NCI-H345 (cell line): ENCODE measurements around the gene YAF2.
A peak's percentile ranks its signal among the peaks of the same experiment; 100 is the strongest.
"Not testable (repeated sequence)": the region's sequence is repeated elsewhere in the genome, so short reads cannot be mapped to it uniquely, and the experiment has no call there.

Experiments used
- DNase-seq: peaks from one replicate; lab custom pipeline; 2025; lab: John Stamatoyannopoulos, UW

Gene YAF2

DNA sequence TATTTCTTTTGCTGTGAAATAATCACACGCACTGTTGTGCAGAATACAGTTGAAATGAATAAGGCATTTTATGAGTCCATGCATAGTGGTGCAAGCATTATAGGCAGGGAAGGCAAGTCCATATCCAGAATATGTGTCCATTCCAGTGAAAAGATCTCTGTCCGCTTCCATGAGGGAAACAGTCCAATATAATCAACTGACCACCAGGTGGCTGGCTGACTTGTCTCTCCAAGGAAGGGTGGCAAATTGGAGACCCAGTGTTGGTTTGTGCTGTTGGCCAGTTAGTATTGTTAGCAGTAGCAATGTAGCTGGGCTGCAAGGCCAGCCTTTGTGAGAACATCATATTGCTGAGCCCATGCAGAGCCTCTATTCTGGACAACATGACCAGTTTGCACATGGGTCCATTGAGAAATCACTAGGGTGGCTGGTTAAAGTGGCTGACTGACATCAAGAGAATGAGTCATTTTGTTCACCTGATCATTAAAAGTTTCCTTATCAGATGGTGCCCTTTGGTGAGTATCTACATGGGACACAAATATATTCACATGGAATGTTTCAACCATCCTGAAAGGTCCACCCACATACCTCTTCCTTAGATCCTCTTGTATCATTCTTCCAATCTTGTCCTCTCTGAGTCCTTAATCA is 17.3 kb upstream of the YAF2 start:
- no peak for DNase-seq

DNA sequence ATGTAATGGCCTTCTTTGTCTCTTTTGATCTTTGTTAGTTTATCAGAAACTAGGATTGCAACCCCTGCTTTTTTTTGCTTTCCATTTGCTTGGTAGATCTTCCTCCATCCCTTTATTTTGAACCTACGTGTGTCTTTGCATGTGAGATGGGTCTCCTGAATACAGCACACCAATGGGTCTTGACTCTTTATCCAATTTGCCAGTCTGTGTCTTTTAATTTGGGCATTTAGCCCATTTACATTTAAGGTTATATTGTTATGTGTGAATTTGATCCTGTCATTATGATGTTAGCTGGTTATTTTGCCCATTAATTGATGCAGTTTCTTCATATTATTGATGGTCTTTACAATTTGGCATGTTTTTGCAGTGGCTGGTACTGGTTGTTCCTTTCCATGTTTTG is 14.6 kb upstream of the YAF2 start:
- not testable (repeated sequence) for DNase-seq

DNA sequence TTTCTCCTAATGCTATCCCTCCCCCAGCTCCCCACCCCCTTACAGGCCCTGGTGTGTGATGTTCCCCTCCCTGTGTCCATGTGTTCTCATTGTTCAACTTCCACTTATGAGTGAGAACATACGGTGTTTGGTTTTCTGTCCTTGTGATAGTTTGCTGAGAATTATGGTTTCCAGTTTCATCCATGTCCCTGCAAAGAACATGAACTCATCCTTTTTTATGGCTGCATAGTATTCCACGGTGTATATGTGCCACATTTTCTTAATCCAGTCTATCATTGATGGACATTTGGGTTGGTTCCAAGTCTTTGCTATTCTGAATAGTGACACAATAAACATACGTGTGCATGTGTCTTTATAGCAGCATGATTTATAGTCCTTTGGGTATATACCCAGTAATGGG is 11.0 kb upstream of the YAF2 start:
- not testable (repeated sequence) for DNase-seq

DNA sequence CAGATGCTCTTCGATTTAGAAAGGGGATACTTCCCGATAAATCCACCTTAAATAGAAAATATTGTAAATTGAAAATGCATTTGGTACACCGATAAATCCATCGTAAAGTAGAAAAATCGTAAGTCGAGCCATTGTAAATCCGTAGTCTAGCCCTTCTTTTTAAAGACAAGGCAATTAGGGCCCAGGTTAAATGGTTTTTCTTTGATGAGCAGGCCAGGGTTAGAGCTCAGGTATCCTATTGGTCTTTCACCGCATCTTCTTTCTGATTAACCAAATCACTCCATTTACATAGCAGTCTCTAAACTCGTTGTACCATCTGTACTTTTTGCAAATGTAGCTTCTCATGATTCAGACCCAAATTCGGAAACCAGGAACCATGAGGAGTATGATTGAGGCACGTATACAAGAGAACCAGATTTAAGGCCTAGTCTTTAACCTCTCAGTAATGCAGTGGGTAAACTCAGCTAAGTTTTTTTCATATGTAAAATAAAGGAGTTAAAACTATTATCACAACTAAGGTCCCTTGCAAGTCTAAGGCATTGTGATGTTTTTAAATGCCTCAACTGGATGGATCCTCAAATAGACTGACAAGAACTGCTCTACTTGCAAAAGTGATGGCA is 2.2 kb upstream of the YAF2 start:
- DNase-seq = no peak

DNA sequence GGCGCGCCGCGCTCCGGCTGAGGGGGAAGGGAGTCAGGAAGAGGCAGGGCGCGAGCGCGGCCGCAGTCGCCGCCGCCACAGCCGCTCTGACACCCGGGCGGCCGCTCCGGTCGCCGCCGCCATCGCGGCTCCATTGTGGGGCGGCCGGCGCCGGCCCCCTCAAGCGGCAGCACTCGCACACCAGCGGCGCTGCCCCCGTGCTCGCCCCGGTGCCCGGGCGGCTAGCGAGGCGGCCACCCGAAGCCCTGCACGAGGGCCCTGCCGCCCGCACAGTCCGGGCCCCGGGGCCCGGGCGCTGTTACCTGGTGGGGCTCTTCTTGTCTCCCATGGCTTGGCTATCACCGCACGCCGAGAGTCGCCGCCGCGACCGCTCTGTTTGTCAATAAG is 202 bp downstream of the YAF2 start:
- DNase-seq = no peak

DNA sequence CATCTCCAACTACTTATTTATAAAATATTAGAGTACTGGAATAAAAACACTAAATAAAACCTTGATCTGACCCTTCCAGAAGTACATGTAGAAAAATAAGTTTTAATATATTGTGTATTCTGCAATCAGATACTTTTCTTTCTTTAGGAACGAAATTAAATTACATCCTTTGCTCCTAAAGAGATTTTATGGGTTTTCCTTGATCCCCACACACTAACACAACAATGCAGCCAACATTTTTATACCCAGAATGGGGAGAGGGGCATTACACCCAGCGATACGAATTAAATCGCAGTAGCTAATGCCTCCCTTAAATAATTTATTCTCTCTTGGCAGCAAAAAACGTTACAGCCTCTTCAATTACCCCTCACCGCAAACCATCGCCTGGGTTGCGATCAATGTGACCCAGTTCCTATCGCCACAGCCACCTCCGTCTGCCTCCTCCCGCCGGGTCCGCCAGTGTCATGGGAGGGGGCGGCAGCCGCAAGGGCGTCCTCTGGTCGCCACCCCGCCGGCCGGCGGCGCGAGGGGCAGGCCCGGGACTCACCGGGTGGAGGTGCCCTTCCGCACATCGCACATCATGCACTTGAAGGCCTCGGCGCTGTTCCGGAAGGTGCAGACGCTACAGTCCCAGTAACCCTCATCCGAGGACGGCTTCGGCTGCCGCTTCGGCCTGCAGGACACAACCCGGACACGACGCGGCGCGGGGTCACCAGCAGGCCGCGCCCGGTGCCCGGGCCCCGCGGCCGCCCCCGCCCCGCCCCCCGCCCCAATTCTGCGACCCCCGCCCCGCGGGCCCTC is 796 bp downstream of the YAF2 start:
- DNase-seq = peak; percentile 25

DNA sequence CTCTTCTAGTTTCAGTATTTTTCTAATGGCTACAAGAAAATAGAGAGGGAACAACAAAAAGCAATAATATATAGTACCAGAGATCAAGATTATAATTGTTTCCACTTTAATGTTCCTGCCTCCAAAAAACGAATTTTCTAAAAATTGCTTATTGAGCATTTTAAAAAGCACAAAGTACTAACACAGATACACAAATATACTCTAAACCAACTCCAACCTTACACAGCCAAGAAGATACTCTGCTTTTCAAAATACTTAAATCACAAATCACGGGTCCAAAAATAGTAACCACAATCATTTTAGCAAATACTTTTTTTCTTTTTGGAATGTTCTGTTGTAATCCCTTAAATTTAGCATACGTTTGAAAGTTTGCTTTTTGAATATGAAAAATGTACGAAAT is 2.0 kb downstream of the YAF2 start:
- DNase-seq = no peak

DNA sequence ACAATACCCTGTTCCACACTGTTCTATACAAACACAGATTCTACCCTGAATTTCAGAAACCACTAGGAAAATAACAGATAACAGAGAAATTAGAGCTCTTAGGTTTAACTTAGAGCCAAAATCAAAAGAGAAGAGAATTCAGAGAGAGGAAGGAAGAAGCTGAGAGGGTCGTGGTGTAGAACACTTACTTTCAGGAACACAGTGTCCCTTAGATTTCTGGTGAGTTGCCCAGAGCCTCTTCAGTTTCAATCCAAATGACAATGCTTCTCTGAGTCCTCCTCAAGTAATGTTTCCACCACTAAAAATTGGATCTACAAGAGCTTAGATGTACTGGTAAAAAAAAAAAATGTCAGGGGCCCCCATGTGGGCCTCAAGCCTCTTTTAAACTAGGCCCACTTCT is 2.6 kb downstream of the YAF2 start:
- no peak for DNase-seq

DNA sequence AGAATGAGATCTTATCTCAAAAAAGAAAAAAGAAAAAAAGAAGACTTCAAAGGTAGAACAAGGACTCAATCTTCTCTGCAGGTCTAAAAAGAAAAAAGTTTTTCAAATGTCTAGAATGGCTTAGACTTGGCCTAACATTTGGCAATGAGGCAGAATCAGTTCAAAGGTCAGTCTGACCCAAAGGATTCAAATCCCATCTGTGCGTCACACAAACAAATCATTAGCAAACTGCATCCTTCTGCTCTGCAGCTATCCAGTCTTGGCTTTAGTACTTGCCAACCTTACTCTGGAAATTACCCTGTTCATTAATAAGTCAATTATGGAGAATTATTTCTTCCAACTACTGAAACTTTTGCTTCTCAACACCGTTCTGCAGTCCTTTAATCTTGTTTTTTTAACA is 3.1 kb downstream of the YAF2 start:
- DNase-seq = no peak

DNA sequence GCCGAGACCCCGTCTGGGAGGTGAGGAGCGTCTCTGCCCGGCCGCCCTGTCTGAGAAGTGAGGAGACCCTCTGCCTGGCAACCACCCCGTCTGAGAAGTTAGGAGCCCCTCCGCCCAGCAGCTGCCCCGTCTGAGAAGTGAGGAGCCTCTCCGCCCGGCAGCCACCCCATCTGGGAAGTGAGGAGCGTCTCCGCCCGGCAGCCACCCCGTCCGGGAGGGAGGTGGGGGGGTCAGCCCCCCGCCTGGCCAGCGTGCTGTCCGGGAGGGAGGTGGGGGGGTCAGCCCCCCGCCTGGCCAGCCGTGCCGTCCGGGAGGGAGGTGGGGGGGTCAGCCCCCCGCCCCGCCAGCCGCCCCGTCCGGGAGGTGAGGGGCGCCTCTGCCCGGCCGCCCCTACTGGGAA is 10.5 kb downstream of the YAF2 start:
- DNase-seq = not testable (repeated sequence)

DNA sequence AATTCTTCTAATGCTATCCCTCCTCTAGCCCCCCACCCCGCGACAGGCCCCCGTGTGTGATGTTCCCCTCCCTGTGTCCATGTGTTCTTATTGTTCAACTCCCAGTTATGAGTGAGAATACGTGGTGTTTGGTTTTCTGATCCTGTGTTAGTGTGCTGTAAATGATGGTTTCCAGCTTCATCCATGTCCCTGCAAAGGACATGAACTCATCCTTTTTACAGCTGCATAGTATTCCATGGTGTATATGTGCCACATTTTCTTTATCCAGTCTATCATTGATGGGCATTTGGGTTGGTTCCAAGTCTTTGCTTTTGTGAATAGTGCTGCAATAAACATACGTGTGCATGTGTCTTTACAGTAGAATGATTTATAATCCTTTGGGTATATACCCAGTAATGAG is 13.5 kb downstream of the YAF2 start:
- DNase-seq = not testable (repeated sequence)

DNA sequence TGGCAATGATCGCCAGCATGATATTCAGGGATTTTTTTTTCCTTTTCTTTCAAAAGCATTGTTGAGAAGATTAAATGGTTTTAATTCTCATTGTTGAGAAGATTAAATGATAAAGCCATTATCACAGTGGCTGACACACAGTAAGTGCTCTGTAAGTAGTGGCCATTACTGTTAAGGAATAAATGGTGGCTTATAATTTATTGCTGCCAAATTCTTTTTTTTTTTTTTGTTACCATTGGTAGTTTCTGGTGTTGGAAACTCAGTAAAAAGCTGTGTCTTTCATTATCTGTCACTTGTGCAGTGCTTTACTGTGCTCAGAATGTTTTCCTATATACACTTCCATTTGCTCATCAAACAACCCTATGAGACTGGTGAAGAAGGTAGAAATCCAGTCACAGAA is 15.3 kb downstream of the YAF2 start:
- no peak for DNase-seq

DNA sequence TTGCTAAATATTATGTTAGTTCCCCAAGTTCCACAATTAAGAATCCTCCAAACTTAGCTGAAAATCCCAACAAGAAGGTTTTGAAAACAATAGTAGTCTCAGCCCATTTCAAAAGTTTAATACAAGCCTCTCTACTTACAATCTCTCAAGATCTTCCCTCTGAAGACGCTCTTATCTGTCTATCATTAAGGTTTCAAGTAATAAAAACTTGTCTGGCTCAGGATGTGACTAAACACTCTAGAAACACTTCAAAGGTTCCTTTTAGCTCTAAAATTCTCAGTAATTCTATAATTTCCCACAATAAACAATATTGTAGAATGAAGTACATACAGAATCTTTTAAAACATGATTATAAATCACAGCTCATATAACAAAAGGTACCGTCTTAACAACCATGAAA is 16.3 kb downstream of the YAF2 start:
- no peak for DNase-seq

DNA sequence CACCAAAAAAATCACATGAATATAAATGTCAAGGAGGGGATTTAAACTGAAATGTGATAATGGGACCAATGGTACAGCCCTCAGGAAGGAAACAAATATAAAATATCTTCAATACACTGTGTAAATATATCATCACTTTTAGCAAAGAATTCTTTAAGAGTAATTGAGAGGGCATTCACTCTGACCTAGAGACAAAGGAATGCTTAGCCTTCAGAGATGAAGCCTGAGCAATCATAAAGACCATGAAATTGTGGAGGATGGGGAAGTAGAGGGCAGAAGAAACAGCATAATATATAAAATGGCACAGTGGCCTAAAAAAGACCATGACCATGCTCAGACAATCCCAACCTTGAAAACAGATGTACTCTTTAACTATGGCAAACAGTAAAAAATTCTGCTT is 20.4 kb downstream of the YAF2 start:
- DNase-seq = no peak

DNA sequence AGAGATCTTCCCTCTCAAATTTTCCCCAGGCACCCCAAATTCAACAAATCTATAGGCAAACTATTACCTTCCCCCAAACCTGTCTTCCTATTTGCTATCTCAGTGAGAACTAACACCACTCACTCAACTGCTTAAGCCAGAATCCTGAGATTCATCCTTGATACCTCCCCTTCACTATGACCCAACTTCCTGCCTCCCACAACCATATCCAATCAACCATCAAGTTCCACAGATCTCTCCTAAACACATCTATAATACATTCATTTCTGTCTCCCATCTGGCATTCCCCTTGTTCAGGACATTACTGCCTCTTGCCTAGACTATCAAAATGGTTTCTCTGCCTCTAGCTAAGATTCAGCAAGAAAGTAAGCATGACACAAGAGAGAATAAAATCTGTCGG is 21.3 kb downstream of the YAF2 start:
- DNase-seq = no peak

DNA sequence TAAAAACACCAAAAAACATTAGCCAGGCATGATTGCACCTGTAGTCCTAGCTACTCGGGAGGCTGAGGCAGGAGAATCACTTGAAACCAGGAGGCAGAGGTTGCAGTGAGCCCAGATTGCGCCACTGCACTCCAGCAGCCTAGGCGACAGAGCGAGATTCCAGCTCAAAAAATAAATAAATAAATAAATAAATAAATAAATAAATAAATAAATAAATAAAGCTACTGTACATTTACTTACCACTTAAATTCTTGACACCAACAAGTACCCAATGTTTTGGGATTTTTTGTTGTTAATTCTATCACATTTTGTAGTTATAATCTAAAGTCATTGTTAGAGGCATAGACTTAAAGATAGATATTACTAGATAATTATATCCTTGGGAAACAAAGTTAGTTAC is 22.3 kb downstream of the YAF2 start:
- DNase-seq = not testable (repeated sequence)

DNA sequence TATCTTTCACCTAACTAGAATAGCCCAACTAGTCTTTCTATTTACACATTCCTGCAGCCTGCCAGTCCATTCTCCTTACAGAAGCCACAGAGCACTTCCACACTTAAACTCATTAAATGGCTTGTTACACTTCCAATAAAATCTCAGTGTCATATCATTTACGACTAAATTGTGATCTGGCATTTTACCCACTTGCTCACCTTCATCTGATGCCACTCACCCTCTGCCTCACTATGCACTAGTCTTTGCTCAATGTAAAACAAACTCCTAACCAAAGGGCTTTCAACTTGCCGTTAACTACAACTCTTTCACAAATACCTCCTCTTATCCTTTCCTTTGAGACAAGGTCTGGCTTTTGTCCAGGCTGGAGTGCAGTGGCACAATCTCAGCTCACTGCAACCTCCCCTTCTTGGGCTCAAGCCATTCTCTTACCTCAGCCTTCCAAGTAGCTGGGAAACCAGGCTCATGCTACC is 24.1 kb downstream of the YAF2 start:
- DNase-seq = no peak

DNA sequence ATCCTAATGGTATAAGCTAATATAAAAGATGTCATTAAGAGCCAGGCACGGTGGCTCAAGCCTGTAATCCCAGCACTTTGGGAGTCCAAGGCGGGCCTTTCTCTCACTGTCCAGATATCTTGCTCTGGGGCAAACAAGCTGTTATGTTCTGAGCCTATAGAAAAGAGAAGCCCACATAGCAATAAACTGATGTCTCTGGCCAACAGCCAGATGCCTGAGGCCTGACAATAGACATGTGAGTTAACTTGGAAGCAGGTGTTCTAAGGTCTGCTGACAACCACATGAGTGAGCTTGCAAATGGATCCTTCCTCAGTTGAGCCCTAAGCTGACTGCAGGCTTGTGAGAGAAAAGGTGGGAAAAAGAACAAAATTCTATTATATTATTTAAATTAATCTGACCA is 25.0 kb downstream of the YAF2 start:
- DNase-seq = peak; percentile 72

DNA sequence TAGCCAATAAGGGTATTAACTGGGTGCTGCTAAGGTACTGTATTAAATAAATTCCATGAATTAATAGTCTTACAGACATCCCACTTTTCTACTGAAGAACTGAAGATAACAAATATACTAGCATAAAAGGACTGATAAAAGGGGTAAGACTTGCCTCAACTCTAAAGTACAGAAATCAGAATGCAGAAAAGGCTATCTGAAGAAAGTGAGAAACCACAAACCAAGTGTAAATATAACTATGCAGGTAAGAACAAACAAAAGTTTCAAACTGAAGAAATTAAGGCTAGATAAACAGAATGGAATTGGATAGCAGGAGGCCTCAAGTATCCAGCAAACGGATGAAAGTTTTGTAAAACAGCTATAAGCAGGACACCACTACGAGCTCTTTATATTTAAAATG is 29.5 kb downstream of the YAF2 start:
- no peak for DNase-seq

DNA sequence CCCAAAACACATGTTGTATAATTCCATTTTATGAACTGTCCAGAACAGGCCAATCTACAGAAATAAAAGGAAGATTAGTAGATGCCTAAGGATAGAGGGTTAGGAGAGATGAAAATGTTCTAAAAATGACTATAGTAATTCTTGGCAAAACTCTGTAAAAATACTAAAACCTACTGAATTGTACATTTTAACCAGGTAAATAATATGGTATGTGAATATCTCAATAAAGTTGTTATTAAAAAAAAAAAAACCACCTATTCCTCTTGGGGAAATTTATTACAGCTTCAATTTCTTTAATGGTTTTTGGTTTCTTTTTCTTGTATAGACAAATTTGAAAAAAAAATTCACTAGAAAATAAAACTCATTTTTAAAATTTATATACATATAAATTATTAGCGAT is 33.2 kb downstream of the YAF2 start:
- DNase-seq = no peak

DNA sequence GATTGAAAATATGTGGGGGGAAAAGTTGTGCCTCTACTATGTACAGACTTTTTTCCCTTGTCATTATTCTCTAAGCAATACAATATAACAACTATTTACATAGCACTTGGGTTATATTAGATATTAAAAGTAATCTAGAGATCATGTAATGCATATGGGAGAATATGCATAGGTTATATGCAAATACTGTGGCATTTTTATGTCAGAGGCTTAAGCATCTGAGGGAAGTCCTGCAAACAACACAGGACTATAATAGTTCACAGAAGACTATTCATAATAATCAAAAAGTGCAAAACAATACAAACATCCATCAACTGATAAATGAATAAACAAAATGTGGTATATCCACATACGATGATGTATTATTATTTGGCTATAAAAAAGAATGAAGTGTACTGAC is 33.7 kb downstream of the YAF2 start:
- no peak for DNase-seq

DNA sequence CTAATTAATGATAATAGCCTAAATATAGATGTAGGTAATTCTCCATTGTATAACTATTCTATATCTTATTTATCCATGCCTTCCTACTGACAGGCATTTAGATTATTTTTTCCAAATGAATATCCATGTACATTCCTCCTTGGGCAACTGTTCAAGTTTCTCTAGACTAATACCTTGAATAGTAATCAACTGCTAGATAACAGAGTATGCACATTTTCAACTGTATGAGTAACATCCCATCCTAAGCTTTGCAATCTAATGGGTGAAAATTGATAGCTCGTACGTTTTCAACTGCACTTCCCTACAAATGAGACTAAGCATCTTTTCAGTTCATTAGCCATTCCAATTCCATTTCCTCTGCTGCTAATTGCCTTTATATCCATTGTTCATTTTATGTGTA is 37.0 kb downstream of the YAF2 start:
- no peak for DNase-seq

DNA sequence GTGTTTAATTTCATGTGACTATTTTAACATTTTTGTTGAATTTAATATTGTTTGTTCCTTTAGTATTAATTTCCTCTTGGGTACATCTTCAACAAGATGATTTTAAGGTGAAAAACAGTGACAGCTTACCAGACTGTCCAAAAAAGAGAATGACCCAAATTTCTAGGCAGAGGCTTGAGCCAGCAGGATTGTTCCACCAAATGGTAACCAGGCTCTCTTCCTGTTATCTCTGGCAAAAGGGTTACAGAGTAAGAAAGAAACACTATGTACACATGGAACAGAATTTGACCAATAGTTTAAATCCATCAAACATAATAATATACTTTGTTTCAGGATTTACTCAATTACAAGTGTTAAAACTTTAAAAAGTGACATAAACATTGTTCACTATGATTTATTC is 39.0 kb downstream of the YAF2 start:
- no peak for DNase-seq
